ENCODE data around the gene COL28A1. TPM values are rescaled to one million over a fixed set of nuclear protein-coding genes. Genes with fewer than 3 reads are reported as not detected.

Gene COL28A1
- total and polyA plus RNA-seq, 8 donors: 0.73 to 2.8 (median 2.1) TPM

GRCh38 chr7:7385421-7385820 is 150.3 kb downstream of the COL28A1 start:
- DNase-seq (no peak), ATAC-seq (no peak)
- H3K27me3 ChIP-seq: no peaks in the 10 kb centered on the region
- H3K36me3 ChIP-seq: no peaks in the 10 kb centered on the region
- TF ChIP-seq CTCF (IDR thresholded peaks at IDR 0.05): no peak
- H3K9me3 ChIP-seq: peaks cover 0 to 3% of the 10 kb centered on the region in 2 donors
- H3K27ac ChIP-seq: no peak overlapping the region
- intact Hi-C loops (cut with DNase I): no loop called here
- H3K4me3 ChIP-seq: no peak overlapping the region
- H3K4me1 ChIP-seq: no peaks in the 10 kb centered on the region

- Histone ChIP-seq H3K4me3 (no peak overlapping the region), H3K4me1 (no peaks in the 10 kb centered on the region), H3K27ac (no peak overlapping the region), H3K9me3 (peaks cover 0 to 3% of the 10 kb centered on the region in 2 donors), H3K27me3 (no peaks in the 10 kb centered on the region), H3K36me3 (no peaks in the 10 kb centered on the region)
- DNase-seq (no peak), ATAC-seq (no peak)
- no peak for TF ChIP-seq CTCF (IDR thresholded peaks at IDR 0.05)
- intact Hi-C loops (cut with DNase I): no loop called here
These were observed 151.4 kb downstream of the COL28A1 start for GRCh38 chr7:7384228-7384627.

GRCh38 chr7:7375538-7375937 is 160.1 kb downstream of the COL28A1 start:
- H3K4me1 ChIP-seq: no peaks in the 10 kb centered on the region
- DNase-seq (no peak), ATAC-seq (no peak)
- no peaks in the 10 kb centered on the region for H3K36me3 ChIP-seq
- no peak overlapping the region for H3K4me3 ChIP-seq
- TF ChIP-seq CTCF (IDR thresholded peaks at IDR 0.05): no peak
- H3K27me3 ChIP-seq: no peaks in the 10 kb centered on the region
- intact Hi-C loops (cut with DNase I): no loop called here
- no peaks in the 10 kb centered on the region for H3K9me3 ChIP-seq
- no peak overlapping the region for H3K27ac ChIP-seq

- Histone ChIP-seq H3K27ac (no peak overlapping the region), H3K36me3 (no peaks in the 10 kb centered on the region), H3K4me3 (no peak overlapping the region), H3K27me3 (no peaks in the 10 kb centered on the region), H3K9me3 (no peaks in the 10 kb centered on the region), H3K4me1 (no peaks in the 10 kb centered on the region)
- ATAC-seq: no peak
- intact Hi-C loops (cut with DNase I): no loop called here
- DNase-seq: no peak
- TF ChIP-seq CTCF (IDR thresholded peaks at IDR 0.05): no peak
These were observed 165.6 kb downstream of the COL28A1 start for GRCh38 chr7:7370076-7370475.

GRCh38 chr7:7369134-7369533 is 166.5 kb downstream of the COL28A1 start:
- Histone ChIP-seq H3K27me3 (no peaks in the 10 kb centered on the region), H3K36me3 (no peaks in the 10 kb centered on the region), H3K4me3 (no peak overlapping the region), H3K9me3 (no peaks in the 10 kb centered on the region), H3K27ac (no peak overlapping the region), H3K4me1 (no peaks in the 10 kb centered on the region)
- TF ChIP-seq CTCF (IDR thresholded peaks at IDR 0.05): no peak
- intact Hi-C loops (cut with DNase I): no loop called here
- DNase-seq (no peak), ATAC-seq (no peak)
